Colonic mucosa (tissue), 4 donors: ENCODE results near the gene SPTB. TPM values are rescaled to one million over a fixed set of nuclear protein-coding genes. Genes with fewer than 3 reads are reported as not detected.

Experiments
- DNase-seq: peaks from one replicate; pipeline ENCODE4 v3.0.0-alpha.2; 2020
- H3K27ac ChIP-seq: fragments of 200-600 bp; one replicate; pipeline ENCODE4 v1.8.0; 2021
- H3K27me3 ChIP-seq: fragments of 200-600 bp; one replicate; pipeline ENCODE4 v1.8.0; 2021
- H3K36me3 ChIP-seq: fragments of 200-600 bp; one replicate; pipeline ENCODE4 v1.8.0; 2021
- H3K4me1 ChIP-seq: fragments of 200-600 bp; one replicate; pipeline ENCODE4 v1.8.0; 2021; ENCODE audit warnings: mild to moderate bottlenecking
- H3K4me3 ChIP-seq: fragments of 200-600 bp; one replicate; pipeline ENCODE4 v1.8.0; 2021
- H3K9ac ChIP-seq, 2 donors: one replicate each; pipeline ENCODE4 v1.7.0; 2013; ENCODE audit warnings: control low read depth in 2 of 2, low read depth in 2 of 2, low read length in 2 of 2
- H3K9me3 ChIP-seq: fragments of 200-600 bp; one replicate; pipeline ENCODE4 v1.8.0; 2021
- CTCF ChIP-seq: fragments of 200-600 bp; IDR thresholded peaks from one replicate; pipeline ENCODE4 v1.8.0; 2022; ENCODE audit warnings: antibody characterized with exemption, mild to moderate bottlenecking
- intact Hi-C: fragments of 100-400 bp; cut with DNase I; formaldehyde crosslinking; loops from one replicate; pipeline ENCODE4 v1.14.1; 2022
- total RNA-seq, 2 donors: library from RNA; stranded (reverse); fragmentation: NEBNext Ultra II Directional in 1 of 2; extraction: Animal tissue kit (Norgen Biotek cat#: 25700) in 1 of 2; gene quantifications; one replicate each; pipeline ENCODE4 v1.2.1, GENCODE V29; 2021
- donor health status: healthy.
- donor health status: DM: no; HTN: no; CAD: no.
- donor health status: DM: no; HTN: no; CAD: no.

The SPTB gene
- total RNA-seq, 2 donors from 2014 or later, result 0.42 to 0.52 TPM

- Histone ChIP-seq H3K27me3 (no peaks in the 10 kb centered on the region), H3K4me1 (peaks cover 8% of the 10 kb centered on the region), H3K9ac (no peak overlapping the region), H3K36me3 (no peaks in the 10 kb centered on the region), H3K27ac (no peak overlapping the region), H3K9me3 (no peaks in the 10 kb centered on the region), H3K4me3 (no peak overlapping the region)
- TF ChIP-seq CTCF, result no peak
- intact Hi-C loops, result no loop called here
- no peak for DNase-seq
Measured at GRCh38 chr14:64753999-64754398, 125.7 kb downstream of the SPTB start.

GRCh38 chr14:64753374-64753773 lies 126.3 kb downstream of the SPTB start:
- no peak overlapping the region for H3K9ac ChIP-seq
- TF ChIP-seq CTCF, result no peak

GRCh38 chr14:64752909-64753308 lies 126.8 kb downstream of the SPTB start:
- H3K9me3 ChIP-seq, result no peaks in the 10 kb centered on the region
- no peak overlapping the region for H3K9ac ChIP-seq
- no peak for TF ChIP-seq CTCF
- intact Hi-C loops, result no loop called here
- no peak overlapping the region for H3K4me3 ChIP-seq
- H3K27me3 ChIP-seq, result no peaks in the 10 kb centered on the region
- H3K4me1 ChIP-seq, result peaks cover 3% of the 10 kb centered on the region
- DNase-seq, result no peak
- no peak overlapping the region for H3K27ac ChIP-seq
- no peaks in the 10 kb centered on the region for H3K36me3 ChIP-seq

More at GRCh38 chr14:64753374-64753773, 126.3 kb downstream of the SPTB start:
- intact Hi-C loops, result no loop called here
- Histone ChIP-seq H3K9me3 (no peaks in the 10 kb centered on the region), H3K36me3 (no peaks in the 10 kb centered on the region), H3K27me3 (no peaks in the 10 kb centered on the region), H3K4me3 (no peak overlapping the region), H3K27ac (no peak overlapping the region), H3K4me1 (peaks cover 7% of the 10 kb centered on the region)
- no peak for DNase-seq

- intact Hi-C loops, result no loop called here
- H3K36me3 ChIP-seq, result no peaks in the 10 kb centered on the region
- TF ChIP-seq CTCF, result no peak
- no peak overlapping the region for H3K9ac ChIP-seq
- no peak overlapping the region for H3K27ac ChIP-seq
- DNase-seq, result no peak
- no peaks in the 10 kb centered on the region for H3K27me3 ChIP-seq
- no peak overlapping the region for H3K4me3 ChIP-seq
- no peaks in the 10 kb centered on the region for H3K9me3 ChIP-seq
- H3K4me1 ChIP-seq, result no peaks in the 10 kb centered on the region
Measured at GRCh38 chr14:64748995-64749714, 130.6 kb downstream of the SPTB start.

- H3K27ac ChIP-seq, result no peak overlapping the region
- no peaks in the 10 kb centered on the region for H3K9me3 ChIP-seq
- no peaks in the 10 kb centered on the region for H3K27me3 ChIP-seq
- H3K9ac ChIP-seq, result no peak overlapping the region
- no peaks in the 10 kb centered on the region for H3K4me1 ChIP-seq
- no peak for DNase-seq
- no peak overlapping the region for H3K4me3 ChIP-seq
- intact Hi-C loops, result no loop called here
- peaks cover 5% of the 10 kb centered on the region for H3K36me3 ChIP-seq
- TF ChIP-seq CTCF, result no peak
Measured at GRCh38 chr14:64748521-64748920, 131.2 kb downstream of the SPTB start.
